GM12874 (cell line): Measurements from ENCODE around the gene LYSET.

Source experiments
- TF ChIP-seq, protein P1 (sequence below): IDR thresholded peaks from 2 replicates; pipeline ENCODE4 v1.5.1; 2011; ENCODE audit warnings: low read depth, mild to moderate bottlenecking, control low read depth, low read length, moderate library complexity; ENCODE audit not compliant: insufficient read depth

LYSET gene

DNA sequence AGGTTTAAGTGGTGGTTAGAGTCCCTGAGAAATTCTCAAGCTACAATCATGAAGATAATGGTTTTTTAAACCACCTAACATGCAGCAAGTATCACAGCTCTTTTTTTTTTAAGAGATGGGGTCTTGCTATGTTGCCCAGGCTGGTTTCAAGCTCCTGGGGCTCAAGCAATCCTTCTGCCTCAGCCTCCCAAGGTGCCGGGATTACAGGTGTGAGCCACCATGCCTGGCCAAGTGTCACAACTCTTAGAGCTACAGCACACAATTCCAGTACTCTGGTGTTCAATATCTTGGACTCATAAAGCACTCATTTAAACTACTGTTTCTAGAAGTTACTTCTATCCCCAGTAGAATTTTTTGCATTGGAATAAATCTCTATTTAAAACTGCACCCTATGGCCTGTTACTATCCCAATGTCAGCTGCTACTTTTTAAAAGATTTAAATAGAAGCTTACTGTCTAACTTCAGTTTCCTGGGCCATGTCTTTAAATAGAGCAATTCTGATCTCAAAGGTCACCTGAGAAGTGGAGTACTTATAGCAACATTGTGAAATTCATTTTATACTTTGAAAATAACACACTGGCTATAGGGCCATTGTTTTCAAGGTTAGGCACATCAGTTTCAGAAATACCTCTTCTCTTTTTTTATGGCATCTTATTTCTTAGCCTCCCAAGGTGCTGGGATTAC, 10.3 kb downstream of the LYSET start:
- TF ChIP-seq, protein P1, sequence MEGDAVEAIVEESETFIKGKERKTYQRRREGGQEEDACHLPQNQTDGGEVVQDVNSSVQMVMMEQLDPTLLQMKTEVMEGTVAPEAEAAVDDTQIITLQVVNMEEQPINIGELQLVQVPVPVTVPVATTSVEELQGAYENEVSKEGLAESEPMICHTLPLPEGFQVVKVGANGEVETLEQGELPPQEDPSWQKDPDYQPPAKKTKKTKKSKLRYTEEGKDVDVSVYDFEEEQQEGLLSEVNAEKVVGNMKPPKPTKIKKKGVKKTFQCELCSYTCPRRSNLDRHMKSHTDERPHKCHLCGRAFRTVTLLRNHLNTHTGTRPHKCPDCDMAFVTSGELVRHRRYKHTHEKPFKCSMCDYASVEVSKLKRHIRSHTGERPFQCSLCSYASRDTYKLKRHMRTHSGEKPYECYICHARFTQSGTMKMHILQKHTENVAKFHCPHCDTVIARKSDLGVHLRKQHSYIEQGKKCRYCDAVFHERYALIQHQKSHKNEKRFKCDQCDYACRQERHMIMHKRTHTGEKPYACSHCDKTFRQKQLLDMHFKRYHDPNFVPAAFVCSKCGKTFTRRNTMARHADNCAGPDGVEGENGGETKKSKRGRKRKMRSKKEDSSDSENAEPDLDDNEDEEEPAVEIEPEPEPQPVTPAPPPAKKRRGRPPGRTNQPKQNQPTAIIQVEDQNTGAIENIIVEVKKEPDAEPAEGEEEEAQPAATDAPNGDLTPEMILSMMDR = no peak

DNA sequence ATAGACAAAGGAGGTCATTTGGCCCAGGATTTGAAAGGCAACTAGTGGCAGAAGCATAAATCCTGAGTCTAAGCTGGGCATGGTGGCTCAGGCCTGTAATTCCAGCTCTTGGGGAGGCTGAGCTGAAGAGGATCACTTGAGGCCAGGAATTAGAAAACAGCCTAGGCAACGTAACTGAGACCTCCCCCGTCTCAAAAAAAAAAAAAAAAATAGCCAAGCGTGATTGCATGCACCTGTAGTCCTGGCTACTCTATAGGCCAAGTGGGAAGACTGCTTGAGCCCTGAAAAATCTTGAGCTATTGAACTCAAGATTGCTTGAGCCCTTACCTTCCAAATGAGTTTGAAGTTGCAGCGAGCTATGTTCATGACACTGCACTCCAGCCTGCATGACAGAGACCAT, 13.9 kb downstream of the LYSET start:
- TF ChIP-seq, protein P1 = no peak

DNA sequence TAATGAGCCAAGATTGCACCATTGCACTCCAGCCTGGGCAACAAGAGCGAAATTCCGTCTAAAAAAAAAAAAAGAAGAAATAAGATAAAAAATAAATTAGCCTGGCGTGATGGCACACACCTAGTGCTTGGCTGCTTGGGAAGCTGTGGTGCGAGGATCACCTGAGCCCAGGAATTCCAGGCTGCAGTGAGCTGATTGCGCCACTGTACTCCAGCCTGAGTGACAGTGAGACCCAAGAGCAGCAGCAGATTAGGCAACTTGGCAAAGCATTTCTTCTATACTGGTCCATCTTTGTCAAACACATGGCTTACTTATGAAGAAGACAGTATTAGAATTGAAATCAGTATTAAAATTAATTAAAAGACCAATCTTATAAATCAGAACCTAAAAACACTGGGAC, 15.4 kb downstream of the LYSET start:
- TF ChIP-seq, protein P1 = no peak

DNA sequence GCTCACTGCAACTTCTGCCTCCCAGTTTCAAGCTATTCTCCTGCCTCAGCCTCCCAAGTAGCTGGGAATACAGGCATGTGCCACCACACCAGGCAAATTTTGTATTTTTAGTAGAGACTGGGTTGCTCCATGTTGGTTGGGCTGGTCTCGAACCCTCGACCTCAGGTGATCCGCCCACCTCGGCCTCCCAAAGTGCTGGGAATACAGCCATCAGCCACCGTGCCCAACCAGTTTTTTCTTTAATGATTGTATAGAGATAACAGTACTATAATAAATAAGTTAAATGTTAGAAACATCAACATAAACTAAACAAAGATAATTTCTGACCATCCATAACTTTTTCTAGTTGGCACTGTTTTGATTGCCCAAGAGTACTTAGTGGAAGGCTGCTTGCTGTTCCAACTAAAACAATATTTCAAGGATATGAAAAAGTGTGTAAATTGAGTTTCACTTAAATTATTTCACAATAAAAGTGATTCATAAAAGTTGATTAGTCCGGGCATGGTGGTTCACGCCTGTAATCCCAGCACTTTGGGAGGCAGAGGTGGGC, 16.1 kb downstream of the LYSET start:
- TF ChIP-seq, protein P1 = no peak

DNA sequence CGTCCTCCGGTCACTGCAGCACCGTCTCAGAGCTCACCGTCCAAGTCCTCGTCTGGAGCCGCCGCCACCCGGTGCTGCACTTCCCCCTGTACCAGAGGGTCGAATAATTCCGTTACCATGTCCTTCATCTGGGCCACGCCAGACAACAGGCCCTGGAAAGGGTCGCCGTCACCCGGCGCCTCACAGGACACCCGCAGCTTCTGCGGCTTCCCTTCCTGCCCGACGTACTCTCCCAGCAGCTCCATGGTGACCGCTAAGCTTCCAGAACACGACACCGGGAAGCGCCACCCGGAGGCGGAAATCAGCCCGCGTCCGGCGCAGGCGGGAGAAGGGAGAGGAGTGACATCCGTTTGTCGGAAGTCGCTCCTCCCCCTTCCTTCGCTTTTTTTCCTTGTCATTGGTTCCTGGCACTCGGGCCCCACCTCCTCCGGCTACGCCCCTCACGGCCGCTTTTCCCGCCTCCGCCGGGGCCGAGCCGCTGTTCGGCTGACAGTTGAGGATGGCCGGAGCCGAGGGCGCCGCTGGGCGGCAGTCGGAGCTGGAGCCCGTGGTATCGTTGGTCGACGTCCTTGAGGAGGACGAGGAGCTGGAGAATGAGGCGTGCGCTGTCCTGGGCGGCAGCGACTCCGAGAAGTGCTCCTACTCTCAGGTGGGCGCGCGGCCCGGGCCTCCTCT, 21.8 kb downstream of the LYSET start, which contains the start of the genes GON7 and UBR7:
TSS of gene GON7 (minus strand) at position 273 of the 675 bp plus-strand sequence. CDS start at position 245, 28 bp downstream.
TSS of gene UBR7 (plus strand) at position 464 of the 675 bp plus-strand sequence. CDS start at position 500, 36 bp downstream.
- TF ChIP-seq, protein P1 = peak; percentile 18; the same call in 1 of the 2 replicates

DNA sequence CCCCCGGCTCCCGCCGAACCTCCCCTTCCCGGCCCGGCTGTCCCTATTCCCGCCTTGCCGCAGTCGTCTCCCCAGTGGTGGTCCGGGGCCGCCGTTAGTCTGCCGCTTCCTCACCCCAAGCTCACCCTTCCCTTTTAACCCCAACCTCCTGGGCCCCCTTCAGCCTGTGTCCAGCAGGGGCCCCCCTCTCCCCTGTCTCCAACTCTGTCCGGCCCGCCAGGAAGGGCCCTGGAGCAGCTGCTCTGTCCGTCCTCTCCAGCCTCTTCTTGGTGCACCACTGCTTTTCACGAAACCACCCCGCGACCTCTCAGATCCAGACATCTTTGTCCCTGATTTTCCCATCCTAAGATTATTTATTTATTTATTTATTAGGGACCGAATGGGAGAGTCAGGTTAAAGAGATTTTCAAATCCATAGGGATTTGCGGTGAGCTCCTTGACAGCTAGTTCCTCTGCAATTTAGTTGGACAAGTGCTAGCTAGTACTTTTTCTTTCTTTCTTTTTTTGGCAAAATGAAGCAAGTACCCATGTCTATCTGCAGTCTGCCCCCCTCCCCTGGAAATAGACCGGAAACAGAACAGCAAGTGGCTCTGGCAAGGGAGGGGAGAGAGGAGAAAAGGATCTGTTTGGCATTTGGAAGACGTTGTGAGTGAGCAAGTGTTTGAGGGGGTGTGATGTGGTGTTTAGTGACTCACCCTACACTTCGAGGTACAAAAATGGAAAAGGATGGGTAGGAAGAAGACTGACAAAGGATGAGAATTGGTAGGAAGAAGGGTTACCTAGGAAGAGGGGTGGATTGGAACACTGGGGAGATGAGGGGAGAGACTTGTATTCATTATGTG, 22.6 kb downstream of the LYSET start:
- TF ChIP-seq, protein P1 = peak; percentile 50; the same call in 1 of the 2 replicates
